ENCODE results near the gene DLG5. TPM values are rescaled to one million over a fixed set of nuclear protein-coding genes. Genes with fewer than 3 reads are reported as not detected.

The DLG5 gene
- polyA plus RNA-seq, 1 of the 3 experiments (the other 2 are of a cell fraction): 31.3 TPM

DNA sequence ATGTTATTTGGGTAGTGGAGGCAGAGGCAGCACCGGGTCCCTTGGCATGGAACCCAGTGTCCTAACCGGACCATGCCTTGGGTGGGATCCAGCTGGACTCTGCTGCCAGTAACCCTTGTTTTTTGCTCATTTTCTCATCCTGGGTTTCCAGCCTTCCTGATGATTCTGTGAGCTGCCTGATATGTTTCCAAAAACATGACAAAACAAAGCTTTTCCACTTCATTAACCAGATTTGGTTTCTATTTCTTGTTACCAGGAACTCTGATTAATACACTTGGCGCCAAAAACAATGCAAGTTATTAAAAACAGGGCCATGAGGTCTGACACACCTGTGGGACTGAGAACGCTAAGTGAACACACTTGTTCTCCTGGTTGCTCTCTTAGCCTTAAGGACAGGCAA lies 32.8 kb upstream of the DLG5 start (continued):
- TF ChIP-seq PBX3 (IDR thresholded peaks at IDR 0.05): no peak

- Histone ChIP-seq H2AFZ (ENCODE audit: low read depth) (no peak overlapping the region), H3F3A (replicated peaks; ENCODE audit: insufficient read depth) (no peaks in the 10 kb centered on the region), H3K27me3 (ENCODE audit: insufficient read depth) (no peaks in the 10 kb centered on the region), H3K79me2 (ENCODE audit: insufficient read depth) (no peaks in the 10 kb centered on the region), H3K4me2 (no peak overlapping the region), H3K9me2 (no peaks in the 10 kb centered on the region), H4K20me1 (ENCODE audit: insufficient read depth) (no peaks in the 10 kb centered on the region), H3K9ac (no peak overlapping the region), H3K4me3 (ENCODE audit: low read depth in 2 of 2, low read length in 1 of 2) (no peak overlapping the region), H3K4me1 (ENCODE audit: control insufficient read depth in 1 of 2, insufficient read depth in 2 of 2, low read depth in 1 of 2, low read length in 1 of 2) (no peaks in the 10 kb centered on the region), H3K36me3 (replicated peaks in 1 of 2; ENCODE audit: control insufficient read depth in 1 of 2, insufficient read depth in 2 of 2, low read length in 1 of 2) (peaks cover 0 to 3% of the 10 kb centered on the region in 2 experiments), H3K9me3 (peaks cover 9% of the 10 kb centered on the region; the same call in 1 of the 2 replicates), H3K27ac (ENCODE audit: low read depth in 2 of 2, low read length in 1 of 2) (no peak overlapping the region)
- CTCF ChIA-PET: interaction anchor here (1.5 kb wide), 1 partner anchor 68 kb away, joined by 3 read pairs; no protein-coding TSS in a partner anchor
- WGBS (ENCODE audit: low lambda C conversion rate): 81% methylated on average over 1 of the region's 1 CpG
- DNase-seq: no peak
- POLR2A ChIA-PET: no interaction called here
- no peak for TF ChIP-seq RFX5 (IDR thresholded peaks at IDR 0.05; ENCODE audit: low read length)
- no peak for TF ChIP-seq GATA2 (CRISPR knock-in tag; IDR thresholded peaks at IDR 0.05)
- no peak for TF ChIP-seq RCOR1 (IDR thresholded peaks at IDR 0.05; ENCODE audit: low read length)
- TF ChIP-seq, protein P1, sequence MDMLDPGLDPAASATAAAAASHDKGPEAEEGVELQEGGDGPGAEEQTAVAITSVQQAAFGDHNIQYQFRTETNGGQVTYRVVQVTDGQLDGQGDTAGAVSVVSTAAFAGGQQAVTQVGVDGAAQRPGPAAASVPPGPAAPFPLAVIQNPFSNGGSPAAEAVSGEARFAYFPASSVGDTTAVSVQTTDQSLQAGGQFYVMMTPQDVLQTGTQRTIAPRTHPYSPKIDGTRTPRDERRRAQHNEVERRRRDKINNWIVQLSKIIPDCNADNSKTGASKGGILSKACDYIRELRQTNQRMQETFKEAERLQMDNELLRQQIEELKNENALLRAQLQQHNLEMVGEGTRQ (IDR thresholded peaks at IDR 0.05; ENCODE audit: borderline replicate concordance, low read depth, low read length): no peak
- no peak for TF ChIP-seq EP300 (IDR thresholded peaks at IDR 0.05; ENCODE audit: borderline replicate concordance in 1 of 2, low read depth in 1 of 2, low read length in 1 of 2)
These were observed 28.6 kb upstream of the DLG5 start for GRCh38 chr10:77955136-77955535.

- ChIA-PET CTCF (no interaction called here), POLR2A (no interaction called here)
- H4K20me1 ChIP-seq (ENCODE audit: insufficient read depth): no peaks in the 10 kb centered on the region
- H3K79me2 ChIP-seq (ENCODE audit: insufficient read depth): no peaks in the 10 kb centered on the region
- no peaks in the 10 kb centered on the region for H3K9me2 ChIP-seq
- H3K9me3 ChIP-seq: peaks cover 9% of the 10 kb centered on the region; the same call in 1 of the 2 replicates
- peak overlapping the region; percentile 51; the same call in 1 of the 2 replicates for H3K4me2 ChIP-seq
- peaks cover 6% of the 10 kb centered on the region for H3F3A ChIP-seq (replicated peaks; ENCODE audit: insufficient read depth)
- H3K4me1 ChIP-seq (ENCODE audit: control insufficient read depth in 1 of 2, insufficient read depth in 2 of 2, low read depth in 1 of 2, low read length in 1 of 2): peaks cover 0 to 2% of the 10 kb centered on the region in 2 experiments; a peak in 2 of 4 replicates
- H2AFZ ChIP-seq (ENCODE audit: low read depth): peak overlapping the region; percentile 88
- H3K27me3 ChIP-seq (ENCODE audit: insufficient read depth): no peaks in the 10 kb centered on the region
- WGBS (ENCODE audit: low lambda C conversion rate): 20% methylated on average over 5 of the region's 7 CpGs
- H3K36me3 ChIP-seq (replicated peaks in 1 of 2; ENCODE audit: control insufficient read depth in 1 of 2, insufficient read depth in 2 of 2, low read length in 1 of 2): peaks cover 0 to 3% of the 10 kb centered on the region in 2 experiments
- H3K27ac ChIP-seq (ENCODE audit: low read depth in 2 of 2, low read length in 1 of 2): peak overlapping the region in 1 of 2 experiments; percentile 60; a peak in 3 of 4 replicates
- no peak overlapping the region for H3K4me3 ChIP-seq (ENCODE audit: low read depth in 2 of 2, low read length in 1 of 2)
- DNase-seq: no peak
- TF ChIP-seq JUND (IDR thresholded peaks at IDR 0.05) (peak; percentile 82), NFIC (IDR thresholded peaks at IDR 0.05; ENCODE audit: borderline replicate concordance) (peak; percentile 66; the same call in 1 of the 2 replicates), SMC3 (IDR thresholded peaks at IDR 0.05; ENCODE audit: low read depth, low read length) (no peak), RXRA (IDR thresholded peaks at IDR 0.05; ENCODE audit: borderline replicate concordance, low read depth) (no peak), TCF12 (IDR thresholded peaks at IDR 0.05) (peak; percentile 78), FOSL2 (IDR thresholded peaks at IDR 0.05; ENCODE audit: borderline replicate concordance, low read depth) (peak; percentile 85; the same call in 1 of the 2 replicates), TEAD4 (IDR thresholded peaks at IDR 0.05; ENCODE audit: borderline replicate concordance, insufficient read depth) (peak; percentile 50; the same call in 1 of the 2 replicates), POLR2AphosphoS5 (IDR thresholded peaks at IDR 0.05; ENCODE audit: low read depth, low read length) (0 out of 2 replicates have a peak, but pooled peaks have one; percentile 15)
- TF ChIP-seq, protein P2, sequence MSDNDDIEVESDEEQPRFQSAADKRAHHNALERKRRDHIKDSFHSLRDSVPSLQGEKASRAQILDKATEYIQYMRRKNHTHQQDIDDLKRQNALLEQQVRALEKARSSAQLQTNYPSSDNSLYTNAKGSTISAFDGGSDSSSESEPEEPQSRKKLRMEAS (IDR thresholded peaks at IDR 0.05; ENCODE audit: low read depth): peak; percentile 59; the same call in 1 of the 2 replicates
- TF ChIP-seq, protein P3, sequence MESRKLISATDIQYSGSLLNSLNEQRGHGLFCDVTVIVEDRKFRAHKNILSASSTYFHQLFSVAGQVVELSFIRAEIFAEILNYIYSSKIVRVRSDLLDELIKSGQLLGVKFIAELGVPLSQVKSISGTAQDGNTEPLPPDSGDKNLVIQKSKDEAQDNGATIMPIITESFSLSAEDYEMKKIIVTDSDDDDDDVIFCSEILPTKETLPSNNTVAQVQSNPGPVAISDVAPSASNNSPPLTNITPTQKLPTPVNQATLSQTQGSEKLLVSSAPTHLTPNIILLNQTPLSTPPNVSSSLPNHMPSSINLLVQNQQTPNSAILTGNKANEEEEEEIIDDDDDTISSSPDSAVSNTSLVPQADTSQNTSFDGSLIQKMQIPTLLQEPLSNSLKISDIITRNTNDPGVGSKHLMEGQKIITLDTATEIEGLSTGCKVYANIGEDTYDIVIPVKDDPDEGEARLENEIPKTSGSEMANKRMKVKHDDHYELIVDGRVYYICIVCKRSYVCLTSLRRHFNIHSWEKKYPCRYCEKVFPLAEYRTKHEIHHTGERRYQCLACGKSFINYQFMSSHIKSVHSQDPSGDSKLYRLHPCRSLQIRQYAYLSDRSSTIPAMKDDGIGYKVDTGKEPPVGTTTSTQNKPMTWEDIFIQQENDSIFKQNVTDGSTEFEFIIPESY (IDR thresholded peaks at IDR 0.05; ENCODE audit: borderline replicate concordance, low read depth): no peak
- H3K9ac ChIP-seq: no peak overlapping the region
These were observed 22.6 kb upstream of the DLG5 start for GRCh38 chr10:77949167-77949566.
